ENCODE results near the gene TUBGCP5. TPM values are rescaled to one million over a fixed set of nuclear protein-coding genes. Genes with fewer than 3 reads are reported as not detected.

The TUBGCP5 gene
- total RNA-seq, 1 experiment from 2014 or later = 31.8 TPM

- Histone ChIP-seq H3K36me3 (ENCODE audit: insufficient read depth, low read length, poor library complexity, severe bottlenecking) (no peaks in the 10 kb centered on the region), H3K4me3 (ENCODE audit: low read depth, low read length, poor library complexity, severe bottlenecking) (no peak overlapping the region), H3K9me3 (ENCODE audit: low read depth, low read length, poor library complexity, severe bottlenecking) (no peaks in the 10 kb centered on the region), H3K4me1 (ENCODE audit: insufficient read depth, low read length, poor library complexity, severe bottlenecking) (peaks cover 45% of the 10 kb centered on the region), H3K27me3 (replicated peaks; ENCODE audit: insufficient read depth, low read depth, low read length, poor library complexity) (no peaks in the 10 kb centered on the region), H3K27ac (ENCODE audit: low read depth, low read length, poor library complexity, severe bottlenecking) (peak overlapping the region; percentile 23)
- BruUV-seq (replicated peaks) = no TSS peak
- ChIA-PET CTCF (interaction anchor here (0.7 kb wide), 1 partner anchor 18 kb away, joined by 4 read pairs; no protein-coding TSS in a partner anchor), POLR2A (ENCODE audit: low non-redundant PET) (interaction anchor here (0.7 kb wide), 1 partner anchor 15 kb away, joined by 3 read pairs; no protein-coding TSS in a partner anchor)
- intact Hi-C loops (cut with micrococcal nuclease; ENCODE audit: unreplicated experiment) = loop anchor here (2.0 kb wide), 1 partner anchor 27 kb away; no protein-coding TSS in a partner anchor
- DNase-seq (ENCODE audit: low spot score) = no peak
- TF ChIP-seq CTCF (conservative IDR thresholded peaks at IDR 0.05; ENCODE audit: low read depth, low read length) (no peak), EZH2 (IDR thresholded peaks at IDR 0.05; ENCODE audit: borderline replicate concordance, low read depth, low read length, poor library complexity, severe bottlenecking) (no peak)
Measured at GRCh38 chr15:22951381-22952280, 87.7 kb downstream of the TUBGCP5 start.

- intact Hi-C loops (cut with micrococcal nuclease; ENCODE audit: unreplicated experiment) = no loop called here
- Histone ChIP-seq H3K4me1 (ENCODE audit: insufficient read depth, low read length, poor library complexity, severe bottlenecking) (peaks cover 45% of the 10 kb centered on the region), H3K4me3 (ENCODE audit: low read depth, low read length, poor library complexity, severe bottlenecking) (no peak overlapping the region), H3K27ac (ENCODE audit: low read depth, low read length, poor library complexity, severe bottlenecking) (peak overlapping the region; percentile 23), H3K9me3 (ENCODE audit: low read depth, low read length, poor library complexity, severe bottlenecking) (no peaks in the 10 kb centered on the region), H3K27me3 (replicated peaks; ENCODE audit: insufficient read depth, low read depth, low read length, poor library complexity) (no peaks in the 10 kb centered on the region), H3K36me3 (ENCODE audit: insufficient read depth, low read length, poor library complexity, severe bottlenecking) (no peaks in the 10 kb centered on the region)
- BruUV-seq (replicated peaks) = no TSS peak
- ChIA-PET CTCF (no interaction called here), POLR2A (ENCODE audit: low non-redundant PET) (no interaction called here)
- TF ChIP-seq CTCF (conservative IDR thresholded peaks at IDR 0.05; ENCODE audit: low read depth, low read length) (no peak), EZH2 (IDR thresholded peaks at IDR 0.05; ENCODE audit: borderline replicate concordance, low read depth, low read length, poor library complexity, severe bottlenecking) (no peak)
- DNase-seq (ENCODE audit: low spot score) = no peak
Measured at GRCh38 chr15:22951031-22951380, 88.4 kb downstream of the TUBGCP5 start.

GRCh38 chr15:22950256-22950990 is 88.9 kb downstream of the TUBGCP5 start:
- Histone ChIP-seq H3K27ac (ENCODE audit: low read depth, low read length, poor library complexity, severe bottlenecking) (peak overlapping the region; percentile 46), H3K9me3 (ENCODE audit: low read depth, low read length, poor library complexity, severe bottlenecking) (no peaks in the 10 kb centered on the region), H3K4me1 (ENCODE audit: insufficient read depth, low read length, poor library complexity, severe bottlenecking) (peaks cover 45% of the 10 kb centered on the region), H3K4me3 (ENCODE audit: low read depth, low read length, poor library complexity, severe bottlenecking) (no peak overlapping the region), H3K27me3 (replicated peaks; ENCODE audit: insufficient read depth, low read depth, low read length, poor library complexity) (no peaks in the 10 kb centered on the region), H3K36me3 (ENCODE audit: insufficient read depth, low read length, poor library complexity, severe bottlenecking) (no peaks in the 10 kb centered on the region)
- CTCF ChIA-PET = no interaction called here
- TF ChIP-seq CTCF (conservative IDR thresholded peaks at IDR 0.05; ENCODE audit: low read depth, low read length) (no peak), EZH2 (IDR thresholded peaks at IDR 0.05; ENCODE audit: borderline replicate concordance, low read depth, low read length, poor library complexity, severe bottlenecking) (no peak)
- POLR2A ChIA-PET (ENCODE audit: low non-redundant PET) = no interaction called here
- no TSS peak for BruUV-seq (replicated peaks)
- intact Hi-C loops (cut with micrococcal nuclease; ENCODE audit: unreplicated experiment) = no loop called here
- DNase-seq (ENCODE audit: low spot score) = no peak

Other genes with a start within 250 kb of the TUBGCP5 start
- 78.8 and 87.2 TPM in 2 replicates for gene NIPA2, start 200.9 kb downstream of the TUBGCP5 start, total RNA-seq (2021)
- gene CYFIP1, start 59.2 kb downstream of the TUBGCP5 start, total RNA-seq (2021) = 112 and 128 TPM in 2 replicates
- gene GOLGA6L1, start 97.3 kb upstream of the TUBGCP5 start, total RNA-seq (2021) = not detected in 2 replicates